Measurements from ENCODE around the gene SYNC.
"Not testable (repeated sequence)": the region's sequence is repeated elsewhere in the genome, so short reads cannot be mapped to it uniquely, and the experiment has no call there.

SYNC gene

DNA sequence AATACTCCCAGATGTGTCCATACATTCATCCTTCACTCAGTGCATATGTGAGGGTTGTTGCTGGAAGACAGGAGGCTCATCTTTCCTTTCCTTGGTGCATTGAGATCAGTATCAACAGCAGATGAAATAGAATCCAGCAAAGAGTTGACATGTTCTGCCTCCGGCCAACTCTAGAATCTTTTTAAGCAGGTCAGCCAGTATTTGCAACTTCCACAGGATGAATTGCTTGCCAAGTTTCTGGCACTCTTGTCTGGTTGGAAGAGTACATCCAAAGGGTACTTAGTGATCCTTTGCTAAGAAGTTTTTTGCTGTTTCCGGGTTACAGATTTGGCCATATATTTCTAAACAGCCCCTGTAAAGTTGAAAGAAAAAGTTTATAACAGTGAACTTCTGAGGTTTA is 21.1 kb downstream of the SYNC start:
- TF ChIP-seq ZFP30 (CRISPR knock-in tag; IDR thresholded peaks at IDR 0.05) (no peak), ZFP3 (CRISPR knock-in tag; IDR thresholded peaks at IDR 0.05) (no peak), ZNF565 (CRISPR knock-in tag; conservative IDR thresholded peaks at IDR 0.05; ENCODE audit: low read depth) (no peak), CSRNP3 (CRISPR knock-in tag; IDR thresholded peaks at IDR 0.05) (no peak), GLIS3 (CRISPR knock-in tag; IDR thresholded peaks at IDR 0.05) (no peak), OSR1 (CRISPR knock-in tag; IDR thresholded peaks at IDR 0.05) (no peak), ESRRG (CRISPR knock-in tag; IDR thresholded peaks at IDR 0.05) (no peak), ZNF70 (CRISPR knock-in tag; IDR thresholded peaks at IDR 0.05) (no peak), RARB (CRISPR knock-in tag; IDR thresholded peaks at IDR 0.05) (no peak), ZC3H10 (CRISPR knock-in tag; IDR thresholded peaks at IDR 0.05) (no peak), ZNF8 (CRISPR knock-in tag; IDR thresholded peaks at IDR 0.05) (no peak), TCF4 (CRISPR knock-in tag; IDR thresholded peaks at IDR 0.05; ENCODE audit: borderline replicate concordance) (no peak), SNAI2 (CRISPR knock-in tag; IDR thresholded peaks at IDR 0.05) (no peak), PPARA (CRISPR knock-in tag; IDR thresholded peaks at IDR 0.05; ENCODE audit: borderline replicate concordance) (no peak), BACH2 (CRISPR knock-in tag; IDR thresholded peaks at IDR 0.05; ENCODE audit: borderline replicate concordance) (no peak)
- TF ChIP-seq, protein P1, sequence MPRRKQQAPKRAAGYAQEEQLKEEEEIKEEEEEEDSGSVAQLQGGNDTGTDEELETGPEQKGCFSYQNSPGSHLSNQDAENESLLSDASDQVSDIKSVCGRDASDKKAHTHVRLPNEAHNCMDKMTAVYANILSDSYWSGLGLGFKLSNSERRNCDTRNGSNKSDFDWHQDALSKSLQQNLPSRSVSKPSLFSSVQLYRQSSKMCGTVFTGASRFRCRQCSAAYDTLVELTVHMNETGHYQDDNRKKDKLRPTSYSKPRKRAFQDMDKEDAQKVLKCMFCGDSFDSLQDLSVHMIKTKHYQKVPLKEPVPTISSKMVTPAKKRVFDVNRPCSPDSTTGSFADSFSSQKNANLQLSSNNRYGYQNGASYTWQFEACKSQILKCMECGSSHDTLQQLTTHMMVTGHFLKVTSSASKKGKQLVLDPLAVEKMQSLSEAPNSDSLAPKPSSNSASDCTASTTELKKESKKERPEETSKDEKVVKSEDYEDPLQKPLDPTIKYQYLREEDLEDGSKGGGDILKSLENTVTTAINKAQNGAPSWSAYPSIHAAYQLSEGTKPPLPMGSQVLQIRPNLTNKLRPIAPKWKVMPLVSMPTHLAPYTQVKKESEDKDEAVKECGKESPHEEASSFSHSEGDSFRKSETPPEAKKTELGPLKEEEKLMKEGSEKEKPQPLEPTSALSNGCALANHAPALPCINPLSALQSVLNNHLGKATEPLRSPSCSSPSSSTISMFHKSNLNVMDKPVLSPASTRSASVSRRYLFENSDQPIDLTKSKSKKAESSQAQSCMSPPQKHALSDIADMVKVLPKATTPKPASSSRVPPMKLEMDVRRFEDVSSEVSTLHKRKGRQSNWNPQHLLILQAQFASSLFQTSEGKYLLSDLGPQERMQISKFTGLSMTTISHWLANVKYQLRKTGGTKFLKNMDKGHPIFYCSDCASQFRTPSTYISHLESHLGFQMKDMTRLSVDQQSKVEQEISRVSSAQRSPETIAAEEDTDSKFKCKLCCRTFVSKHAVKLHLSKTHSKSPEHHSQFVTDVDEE (CRISPR knock-in tag; IDR thresholded peaks at IDR 0.05): no peak
- ATAC-seq: peak; percentile 68

DNA sequence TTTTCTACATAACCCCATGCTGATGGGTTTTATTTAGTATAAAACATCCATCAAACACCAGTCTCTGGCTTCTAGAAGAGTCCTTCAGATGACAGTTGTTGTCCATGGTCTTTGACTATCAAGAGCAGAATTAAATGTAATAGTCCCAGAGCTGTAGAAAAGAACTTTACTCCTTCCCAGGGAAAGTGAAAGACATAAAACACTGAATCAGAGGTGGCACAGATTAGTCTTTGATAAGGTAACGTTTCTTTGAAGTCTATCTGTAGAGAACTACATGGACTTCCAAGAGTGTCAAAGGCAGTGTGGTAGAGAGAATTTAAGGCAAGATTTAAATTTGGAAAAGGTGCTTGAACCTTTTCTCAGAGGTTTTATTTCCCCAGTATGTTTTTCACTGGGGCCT is 21.9 kb downstream of the SYNC start:
- TF ChIP-seq CSRNP3 (CRISPR knock-in tag; IDR thresholded peaks at IDR 0.05) (no peak), BACH2 (CRISPR knock-in tag; IDR thresholded peaks at IDR 0.05; ENCODE audit: borderline replicate concordance) (no peak), GLIS3 (CRISPR knock-in tag; IDR thresholded peaks at IDR 0.05) (no peak), PPARA (CRISPR knock-in tag; IDR thresholded peaks at IDR 0.05; ENCODE audit: borderline replicate concordance) (no peak), RARB (CRISPR knock-in tag; IDR thresholded peaks at IDR 0.05) (no peak)
- TF ChIP-seq, protein P2, sequence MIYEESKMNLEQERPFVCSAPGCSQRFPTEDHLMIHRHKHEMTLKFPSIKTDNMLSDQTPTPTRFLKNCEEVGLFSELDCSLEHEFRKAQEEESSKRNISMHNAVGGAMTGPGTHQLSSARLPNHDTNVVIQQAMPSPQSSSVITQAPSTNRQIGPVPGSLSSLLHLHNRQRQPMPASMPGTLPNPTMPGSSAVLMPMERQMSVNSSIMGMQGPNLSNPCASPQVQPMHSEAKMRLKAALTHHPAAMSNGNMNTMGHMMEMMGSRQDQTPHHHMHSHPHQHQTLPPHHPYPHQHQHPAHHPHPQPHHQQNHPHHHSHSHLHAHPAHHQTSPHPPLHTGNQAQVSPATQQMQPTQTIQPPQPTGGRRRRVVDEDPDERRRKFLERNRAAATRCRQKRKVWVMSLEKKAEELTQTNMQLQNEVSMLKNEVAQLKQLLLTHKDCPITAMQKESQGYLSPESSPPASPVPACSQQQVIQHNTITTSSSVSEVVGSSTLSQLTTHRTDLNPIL (CRISPR knock-in tag; IDR thresholded peaks at IDR 0.05; ENCODE audit: low read depth): no peak
- ATAC-seq: no peak

DNA sequence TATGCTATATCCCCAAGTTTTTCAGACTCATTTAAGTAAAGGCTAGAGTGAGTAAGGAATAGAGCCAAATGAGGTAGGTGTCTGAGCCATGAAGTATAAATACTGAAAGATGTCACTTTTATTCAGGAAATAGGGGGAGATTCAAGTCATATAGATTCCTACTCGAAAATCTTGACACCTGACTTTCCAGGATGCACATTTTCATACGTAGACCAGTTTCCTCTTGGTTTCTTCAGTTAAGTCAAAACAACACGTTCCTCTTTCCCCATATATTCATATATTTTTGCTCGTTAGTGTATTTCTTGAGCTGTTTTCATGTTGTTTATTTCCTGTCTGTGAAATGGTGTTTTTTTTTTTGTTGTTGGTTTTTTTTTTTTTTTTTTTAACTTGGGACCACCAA is 22.6 kb downstream of the SYNC start:
- ATAC-seq: not testable (repeated sequence)

GRCh38 chr1:32676945-32677344 is 25.6 kb downstream of the SYNC start:
- no peak for ATAC-seq
- TF ChIP-seq ZNF565 (CRISPR knock-in tag; conservative IDR thresholded peaks at IDR 0.05; ENCODE audit: low read depth) (no peak), ZNF8 (CRISPR knock-in tag; IDR thresholded peaks at IDR 0.05) (no peak), TOX (CRISPR knock-in tag; IDR thresholded peaks at IDR 0.05; ENCODE audit: borderline replicate concordance) (no peak), CSDC2 (CRISPR knock-in tag; IDR thresholded peaks at IDR 0.05) (no peak), GLIS3 (CRISPR knock-in tag; IDR thresholded peaks at IDR 0.05) (no peak), ZFP3 (CRISPR knock-in tag; IDR thresholded peaks at IDR 0.05) (no peak), ISL1 (CRISPR knock-in tag; IDR thresholded peaks at IDR 0.05) (no peak), ESRRG (CRISPR knock-in tag; IDR thresholded peaks at IDR 0.05) (no peak), PPARA (CRISPR knock-in tag; IDR thresholded peaks at IDR 0.05; ENCODE audit: borderline replicate concordance) (no peak), PATZ1 (CRISPR knock-in tag; IDR thresholded peaks at IDR 0.05; ENCODE audit: borderline replicate concordance) (no peak), CSRNP3 (CRISPR knock-in tag; IDR thresholded peaks at IDR 0.05) (no peak)
- TF ChIP-seq, protein P2 (CRISPR knock-in tag; IDR thresholded peaks at IDR 0.05; ENCODE audit: low read depth): no peak
- TF ChIP-seq, protein P3, sequence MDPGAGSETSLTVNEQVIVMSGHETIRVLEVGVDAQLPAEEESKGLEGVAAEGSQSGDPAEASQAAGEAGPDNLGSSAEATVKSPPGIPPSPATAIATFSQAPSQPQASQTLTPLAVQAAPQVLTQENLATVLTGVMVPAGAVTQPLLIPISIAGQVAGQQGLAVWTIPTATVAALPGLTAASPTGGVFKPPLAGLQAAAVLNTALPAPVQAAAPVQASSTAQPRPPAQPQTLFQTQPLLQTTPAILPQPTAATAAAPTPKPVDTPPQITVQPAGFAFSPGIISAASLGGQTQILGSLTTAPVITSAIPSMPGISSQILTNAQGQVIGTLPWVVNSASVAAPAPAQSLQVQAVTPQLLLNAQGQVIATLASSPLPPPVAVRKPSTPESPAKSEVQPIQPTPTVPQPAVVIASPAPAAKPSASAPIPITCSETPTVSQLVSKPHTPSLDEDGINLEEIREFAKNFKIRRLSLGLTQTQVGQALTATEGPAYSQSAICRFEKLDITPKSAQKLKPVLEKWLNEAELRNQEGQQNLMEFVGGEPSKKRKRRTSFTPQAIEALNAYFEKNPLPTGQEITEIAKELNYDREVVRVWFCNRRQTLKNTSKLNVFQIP (CRISPR knock-in tag; IDR thresholded peaks at IDR 0.05; ENCODE audit: borderline replicate concordance, low read depth): no peak

Data from SK-N-SH treated with all-trans-retinoic acid at 6 μM for 48 hours (cell line).